Measurements from ENCODE around the gene CERKL. TPM values are rescaled to one million over a fixed set of nuclear protein-coding genes. Genes with fewer than 3 reads are reported as not detected.

Gene CERKL
- polyA plus RNA-seq, 1 experiment: 0.06 TPM

DNA sequence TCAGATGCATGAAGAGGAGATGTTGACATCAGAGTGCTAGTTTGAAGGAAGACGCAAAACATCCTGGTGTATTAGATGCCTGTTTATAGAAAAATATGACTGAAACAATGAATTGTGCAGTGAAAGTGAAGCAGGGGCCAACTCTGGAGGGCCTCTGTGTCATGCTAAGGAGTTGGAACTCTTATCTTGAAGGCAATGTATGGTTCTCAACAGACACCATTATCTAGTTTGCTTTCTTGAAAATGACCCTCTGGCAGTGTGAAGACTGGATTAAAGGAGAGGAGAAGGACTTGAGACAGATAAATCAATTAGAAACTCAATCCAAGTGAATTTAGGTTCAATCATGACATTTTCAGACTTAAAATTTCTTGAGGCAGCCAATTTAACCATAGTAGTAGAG is 136.7 kb downstream of the CERKL start:
- H3K27me3 ChIP-seq (ENCODE audit: control insufficient read depth, insufficient read depth, low read length): no peaks in the 10 kb centered on the region
- POLR2A ChIA-PET: no interaction called here
- TF ChIP-seq, protein P1, sequence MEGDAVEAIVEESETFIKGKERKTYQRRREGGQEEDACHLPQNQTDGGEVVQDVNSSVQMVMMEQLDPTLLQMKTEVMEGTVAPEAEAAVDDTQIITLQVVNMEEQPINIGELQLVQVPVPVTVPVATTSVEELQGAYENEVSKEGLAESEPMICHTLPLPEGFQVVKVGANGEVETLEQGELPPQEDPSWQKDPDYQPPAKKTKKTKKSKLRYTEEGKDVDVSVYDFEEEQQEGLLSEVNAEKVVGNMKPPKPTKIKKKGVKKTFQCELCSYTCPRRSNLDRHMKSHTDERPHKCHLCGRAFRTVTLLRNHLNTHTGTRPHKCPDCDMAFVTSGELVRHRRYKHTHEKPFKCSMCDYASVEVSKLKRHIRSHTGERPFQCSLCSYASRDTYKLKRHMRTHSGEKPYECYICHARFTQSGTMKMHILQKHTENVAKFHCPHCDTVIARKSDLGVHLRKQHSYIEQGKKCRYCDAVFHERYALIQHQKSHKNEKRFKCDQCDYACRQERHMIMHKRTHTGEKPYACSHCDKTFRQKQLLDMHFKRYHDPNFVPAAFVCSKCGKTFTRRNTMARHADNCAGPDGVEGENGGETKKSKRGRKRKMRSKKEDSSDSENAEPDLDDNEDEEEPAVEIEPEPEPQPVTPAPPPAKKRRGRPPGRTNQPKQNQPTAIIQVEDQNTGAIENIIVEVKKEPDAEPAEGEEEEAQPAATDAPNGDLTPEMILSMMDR (IDR thresholded peaks at IDR 0.05; ENCODE audit: insufficient read depth, low read depth, low read length): no peak
- CTCF ChIA-PET: no interaction called here
- no peak for DNase-seq (ENCODE audit: low read depth)
- H3K4me3 ChIP-seq (ENCODE audit: low read depth, low read length): no peak overlapping the region
- H3K36me3 ChIP-seq (ENCODE audit: control insufficient read depth, insufficient read depth, low read length): no peaks in the 10 kb centered on the region

DNA sequence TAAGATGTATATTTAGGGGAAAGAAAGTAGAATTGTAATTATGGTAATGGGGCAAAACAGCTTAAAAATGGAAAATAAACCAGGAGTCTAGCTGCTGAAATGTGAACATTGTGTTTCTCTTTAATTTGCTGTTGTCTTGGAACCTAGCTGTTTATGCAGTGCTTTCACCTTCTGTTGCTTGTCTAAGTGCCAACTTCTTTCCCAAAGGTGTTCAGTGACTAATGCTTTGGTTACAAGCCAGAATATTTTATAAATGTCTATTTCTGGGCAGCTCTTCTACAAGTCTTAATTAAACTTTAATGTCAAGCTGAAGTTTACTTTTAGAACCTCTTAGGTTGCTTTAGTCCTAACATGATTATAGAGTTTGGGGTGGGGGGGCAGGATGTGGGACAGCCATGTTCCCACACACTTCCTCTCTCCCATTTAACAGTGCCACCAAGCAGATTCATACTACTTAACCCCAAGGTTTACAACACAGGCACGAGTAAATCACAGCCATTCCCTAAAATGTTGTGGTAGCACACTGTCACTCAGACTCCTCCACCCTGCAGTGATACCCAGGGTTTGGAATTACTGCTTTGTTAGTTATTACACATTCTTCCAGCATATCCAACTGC is 139.1 kb downstream of the CERKL start:
- no peak for DNase-seq (ENCODE audit: low read depth)
- POLR2A ChIA-PET: no interaction called here
- Histone ChIP-seq H3K36me3 (ENCODE audit: control insufficient read depth, insufficient read depth, low read length) (no peaks in the 10 kb centered on the region), H3K27me3 (ENCODE audit: control insufficient read depth, insufficient read depth, low read length) (no peaks in the 10 kb centered on the region), H3K4me3 (ENCODE audit: low read depth, low read length) (no peak overlapping the region)
- TF ChIP-seq, protein P1 (IDR thresholded peaks at IDR 0.05; ENCODE audit: insufficient read depth, low read depth, low read length): no peak
- CTCF ChIA-PET: interaction anchor here (1.0 to 1.3 kb wide), 4 partner anchors 9 to 414 kb away, joined by 3 to 4 read pairs (median 3); no protein-coding TSS in a partner anchor

DNA sequence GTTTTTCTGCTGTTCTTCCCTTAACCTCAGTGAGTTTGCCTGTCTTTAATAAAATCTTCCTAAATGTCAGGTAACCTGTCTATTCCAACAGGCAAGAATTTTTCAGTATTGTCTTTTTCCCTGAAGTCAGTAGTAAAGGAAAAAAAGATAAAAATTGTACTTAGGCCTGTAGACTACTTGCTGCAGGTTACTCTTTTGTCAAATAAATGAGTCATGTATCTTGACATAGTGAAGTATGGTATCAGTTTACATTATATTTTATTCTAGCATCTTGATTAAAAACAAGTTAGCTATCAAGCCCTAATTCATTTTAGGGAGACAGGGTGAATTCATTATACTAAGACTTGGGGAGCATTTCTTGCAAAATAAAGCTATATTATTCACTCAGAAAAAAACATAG is 139.9 kb downstream of the CERKL start:
- DNase-seq (ENCODE audit: low read depth): no peak
- Histone ChIP-seq H3K4me3 (ENCODE audit: low read depth, low read length) (no peak overlapping the region), H3K36me3 (ENCODE audit: control insufficient read depth, insufficient read depth, low read length) (no peaks in the 10 kb centered on the region), H3K27me3 (ENCODE audit: control insufficient read depth, insufficient read depth, low read length) (no peaks in the 10 kb centered on the region)
- CTCF ChIA-PET: interaction anchor here (1.0 to 1.3 kb wide), 4 partner anchors 8 to 413 kb away, joined by 3 to 4 read pairs (median 3); no protein-coding TSS in a partner anchor
- POLR2A ChIA-PET: no interaction called here
- TF ChIP-seq, protein P1 (IDR thresholded peaks at IDR 0.05; ENCODE audit: insufficient read depth, low read depth, low read length): no peak

DNA sequence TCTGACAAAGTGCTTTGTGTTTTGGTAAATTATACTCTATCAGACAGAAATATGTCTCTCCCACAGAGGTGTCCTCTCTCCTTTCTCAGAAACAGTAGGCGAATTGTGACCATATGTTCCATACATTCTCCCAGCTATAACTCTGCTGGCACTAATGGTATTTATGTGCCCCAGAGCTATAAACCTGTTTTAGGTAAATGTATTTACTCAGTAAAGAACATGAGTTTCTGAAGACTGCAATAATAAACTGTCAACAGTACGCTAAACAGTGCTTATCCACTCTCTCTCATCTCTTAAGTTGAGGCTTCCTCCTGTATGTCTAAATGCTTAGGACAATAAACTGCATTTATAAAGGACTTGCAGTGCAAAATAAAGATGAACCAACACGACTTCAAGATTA is 141.2 kb downstream of the CERKL start:
- Histone ChIP-seq H3K27me3 (ENCODE audit: control insufficient read depth, insufficient read depth, low read length) (no peaks in the 10 kb centered on the region), H3K36me3 (ENCODE audit: control insufficient read depth, insufficient read depth, low read length) (no peaks in the 10 kb centered on the region), H3K4me3 (ENCODE audit: low read depth, low read length) (no peak overlapping the region)
- TF ChIP-seq, protein P1 (IDR thresholded peaks at IDR 0.05; ENCODE audit: insufficient read depth, low read depth, low read length): no peak
- CTCF ChIA-PET: no interaction called here
- no peak for DNase-seq (ENCODE audit: low read depth)
- POLR2A ChIA-PET: no interaction called here

DNA sequence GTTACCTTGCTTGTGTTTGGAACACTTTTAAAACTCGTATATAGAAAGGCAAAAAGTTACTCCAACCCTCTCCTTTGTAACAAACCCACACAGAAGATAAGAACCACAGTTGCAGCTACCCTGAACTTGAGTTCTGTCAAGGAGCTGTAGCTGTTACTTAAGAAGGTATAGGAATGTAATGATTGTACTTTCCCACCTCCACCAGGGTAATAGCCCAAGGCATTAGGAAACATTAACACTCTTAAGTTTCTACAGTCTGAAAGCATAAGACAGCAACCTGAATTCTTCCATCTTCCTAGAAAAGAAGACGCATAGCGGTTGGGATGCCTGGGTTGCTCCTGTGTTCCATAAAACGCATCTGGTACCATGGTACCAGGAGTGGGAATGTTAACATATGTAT is 156.7 kb downstream of the CERKL start:
- Histone ChIP-seq H3K4me3 (ENCODE audit: low read depth, low read length) (no peak overlapping the region), H3K27me3 (ENCODE audit: control insufficient read depth, insufficient read depth, low read length) (no peaks in the 10 kb centered on the region), H3K36me3 (ENCODE audit: control insufficient read depth, insufficient read depth, low read length) (peaks cover 2% of the 10 kb centered on the region; the same call in 1 of the 2 replicates)
- ChIA-PET POLR2A (no interaction called here), CTCF (no interaction called here)
- TF ChIP-seq, protein P1 (IDR thresholded peaks at IDR 0.05; ENCODE audit: insufficient read depth, low read depth, low read length): no peak
- no peak for DNase-seq (ENCODE audit: low read depth)

All from BJ (cell line).